ENCODE data around the gene PAPOLB.

- no peak for TF ChIP-seq TAF1 (IDR thresholded peaks at IDR 0.05; ENCODE audit: low read depth, low read length)
- no peak for TF ChIP-seq POLR2AphosphoS5 (IDR thresholded peaks at IDR 0.05; ENCODE audit: low read depth, low read length)
- no peak for TF ChIP-seq POLR2A (IDR thresholded peaks at IDR 0.05; ENCODE audit: low read depth, low read length)
- no peak for TF ChIP-seq SPI1 (IDR thresholded peaks at IDR 0.05; ENCODE audit: low read depth, low read length)
- no peak for TF ChIP-seq PAX5 (IDR thresholded peaks at IDR 0.05; ENCODE audit: insufficient read depth, low read length, severe bottlenecking)
These were observed 13.6 kb upstream of the PAPOLB start for GRCh38 chr7:4875391-4875790.
